OCI-LY1 (cell line): ENCODE measurements around the gene SLX4IP.

Experiments used
- H2AFZ ChIP-seq: fragments of 200-600 bp; sonication (generic), shearing (Covaris generic); 2 replicates; pipeline ENCODE4 v1.6.0; 2014; ENCODE audit warnings: antibody characterized with exemption, mild to moderate bottlenecking, low read length
- H3F3A ChIP-seq: fragments of 200-600 bp; sonication (generic), shearing (Covaris generic); 2 replicates; pipeline ENCODE4 v1.6.0; 2014; ENCODE audit warnings: mild to moderate bottlenecking, antibody characterized with exemption, low read length, moderate library complexity; ENCODE audit not compliant: insufficient read depth
- H3K27ac ChIP-seq: fragments of 200-600 bp; sonication (generic); 2 replicates; pipeline ENCODE4 v1.5.1; 2014; ENCODE audit warnings: low read length, mixed run types, mild to moderate bottlenecking, low read depth; ENCODE audit not compliant: poor library complexity, severe bottlenecking
- H3K27me3 ChIP-seq: fragments of 200-600 bp; sonication (generic); 2 replicates; pipeline ENCODE4 v1.6.0; 2014; ENCODE audit warnings: antibody characterized with exemption, mild to moderate bottlenecking, low read length, moderate library complexity; ENCODE audit not compliant: insufficient read depth
- H3K36me3 ChIP-seq: fragments of 200-600 bp; sonication (generic); 2 replicates; pipeline ENCODE4 v1.6.1; 2014; ENCODE audit warnings: mild to moderate bottlenecking, antibody characterized with exemption, low read length, moderate library complexity, mixed read lengths; ENCODE audit not compliant: insufficient read depth
- H3K4me1 ChIP-seq: fragments of 200-600 bp; sonication (generic); 2 replicates; pipeline ENCODE4 v1.5.1; 2014; ENCODE audit warnings: mild to moderate bottlenecking, low read length, moderate library complexity; ENCODE audit not compliant: insufficient read depth, severe bottlenecking
- H3K4me2 ChIP-seq: fragments of 200-600 bp; sonication (generic), shearing (Covaris generic); 2 replicates; pipeline ENCODE4 v1.6.1; 2014; ENCODE audit warnings: low read length
- H3K4me3 ChIP-seq: fragments of 200-600 bp; sonication (generic); 2 replicates; pipeline ENCODE4 v1.5.1; 2014; ENCODE audit warnings: low read length, low read depth, mild to moderate bottlenecking, mixed read lengths; ENCODE audit not compliant: poor library complexity, severe bottlenecking
- H3K79me2 ChIP-seq: fragments of 200-600 bp; shearing (Covaris generic); 2 replicates; pipeline ENCODE4 v1.6.1; 2016; ENCODE audit warnings: mixed run types, low read length, mixed read lengths; ENCODE audit not compliant: insufficient read depth
- H3K9ac ChIP-seq: fragments of 200-600 bp; sonication (generic), shearing (Covaris generic); 2 replicates; pipeline ENCODE4 v1.6.1; 2014; ENCODE audit warnings: mild to moderate bottlenecking, low read length, mixed read lengths
- H3K9me2 ChIP-seq: fragments of 200-600 bp; sonication (generic), shearing (Covaris generic); 2 replicates; pipeline ENCODE4 v1.6.1; 2014; ENCODE audit warnings: low read depth, mild to moderate bottlenecking, low read length, mixed read lengths
- H3K9me3 ChIP-seq: fragments of 200-600 bp; shearing (Covaris generic); 2 replicates; pipeline ENCODE4 v1.6.1; 2014; ENCODE audit warnings: low read length, mixed read lengths
- H4K20me1 ChIP-seq: fragments of 200-600 bp; sonication (generic), shearing (Covaris generic); 2 replicates; pipeline ENCODE4 v1.6.0; 2016; ENCODE audit warnings: mild to moderate bottlenecking, low read length; ENCODE audit not compliant: insufficient read depth
- CTCF ChIP-seq: fragments of 200-600 bp; sonication (generic), shearing (Covaris generic); IDR thresholded peaks from 2 replicates; pipeline ENCODE4 v1.5.1; 2017; ENCODE audit warnings: mild to moderate bottlenecking, antibody characterized with exemption, low read length, moderate library complexity, mixed read lengths
- EZH2 ChIP-seq: fragments of 200-600 bp; sonication (generic), shearing (Covaris generic); IDR thresholded peaks from 2 replicates; pipeline ENCODE4 v1.8.0; 2017; ENCODE audit warnings: borderline replicate concordance, mixed run types, mild to moderate bottlenecking, antibody characterized with exemption, low read length, moderate library complexity, mixed read lengths

Gene SLX4IP

GRCh38 chr20:10402938-10403608, 32.0 kb upstream of the SLX4IP start:
- no peak overlapping the region for H3K9ac ChIP-seq
- TF ChIP-seq EZH2 (no peak), CTCF (no peak)
- no peak overlapping the region for H3K4me3 ChIP-seq
- no peak overlapping the region for H2AFZ ChIP-seq
- no peaks in the 10 kb centered on the region for H3K27me3 ChIP-seq
- peaks cover 23% of the 10 kb centered on the region; the same call in 1 of the 2 replicates for H3K36me3 ChIP-seq
- no peaks in the 10 kb centered on the region for H3F3A ChIP-seq
- H4K20me1 ChIP-seq: no peaks in the 10 kb centered on the region
- H3K27ac ChIP-seq: no peak overlapping the region
- H3K4me2 ChIP-seq: no peak overlapping the region
- no peaks in the 10 kb centered on the region for H3K9me2 ChIP-seq
- no peaks in the 10 kb centered on the region for H3K9me3 ChIP-seq
- H3K4me1 ChIP-seq: no peaks in the 10 kb centered on the region
- no peaks in the 10 kb centered on the region for H3K79me2 ChIP-seq

- TF ChIP-seq EZH2 (no peak), CTCF (no peak)
- Histone ChIP-seq H3K4me3 (no peak overlapping the region), H4K20me1 (no peaks in the 10 kb centered on the region), H3K4me2 (no peak overlapping the region), H2AFZ (no peak overlapping the region), H3K9me3 (no peaks in the 10 kb centered on the region), H3F3A (no peaks in the 10 kb centered on the region), H3K9ac (no peak overlapping the region), H3K9me2 (no peaks in the 10 kb centered on the region), H3K79me2 (no peaks in the 10 kb centered on the region), H3K27ac (no peak overlapping the region), H3K27me3 (no peaks in the 10 kb centered on the region), H3K36me3 (peaks cover 23% of the 10 kb centered on the region; the same call in 1 of the 2 replicates), H3K4me1 (no peaks in the 10 kb centered on the region)
Measured at GRCh38 chr20:10404023-10404628, 31.0 kb upstream of the SLX4IP start.

GRCh38 chr20:10404959-10405530, 30.1 kb upstream of the SLX4IP start:
- H3K4me3 ChIP-seq: no peak overlapping the region
- H3F3A ChIP-seq: no peaks in the 10 kb centered on the region
- H3K27me3 ChIP-seq: no peaks in the 10 kb centered on the region
- H3K4me1 ChIP-seq: no peaks in the 10 kb centered on the region
- H3K27ac ChIP-seq: no peak overlapping the region
- TF ChIP-seq CTCF (no peak), EZH2 (no peak)
- no peak overlapping the region for H2AFZ ChIP-seq
- H3K9me2 ChIP-seq: no peaks in the 10 kb centered on the region
- no peak overlapping the region for H3K4me2 ChIP-seq
- no peaks in the 10 kb centered on the region for H3K9me3 ChIP-seq
- no peaks in the 10 kb centered on the region for H3K79me2 ChIP-seq
- H3K36me3 ChIP-seq: peaks cover 23% of the 10 kb centered on the region; the same call in 1 of the 2 replicates
- H4K20me1 ChIP-seq: no peaks in the 10 kb centered on the region
- no peak overlapping the region for H3K9ac ChIP-seq
